K562 (cell line): Measurements from ENCODE around the gene CDC5L. TPM values are rescaled to one million over a fixed set of nuclear protein-coding genes. Genes with fewer than 3 reads are reported as not detected.

Experiments used
- microRNA-seq: library from miRNA; unstranded; fragments of <30 nt; microRNA quantifications from one replicate; pipeline ENCODE4, GENCODE V29; 2018; ENCODE audit warnings: borderline microRNAs expressed
- polyA plus RNA-seq, 8 experiments: library from polyadenylated mRNA; depleted of rRNA in 4 of 8; stranded (reverse) in 5 of 8; unstranded in 3 of 8; fragments of >200 nt; fragmentation: Nextera tagmentation in 2 of 8; fragmentation: Illumina TruSeq in 1 of 8; extraction: Ambion mirVana in 2 of 8; extraction: Trizol in 1 of 8; gene quantifications; 2 replicates each; pipeline versions ENCODE4 v1.2.1 to v1.2.3, GENCODE V29; 2011 to 2014; ENCODE audit warnings: inconsistent platforms in 1 of 8, missing spikeins in 1 of 8
- small RNA-seq: library from RNA; depleted of rRNA; stranded (forward); fragments of <200 nt; gene quantifications from one replicate; pipeline ENCODE3, GENCODE V24; 2014
- total RNA-seq, 7 experiments: library from RNA; depleted of rRNA in 6 of 7; stranded (reverse); fragments of >200 nt in 6 of 7; fragmentation: Illumina TruSeq in 2 of 7; extraction: Trizol in 2 of 7; gene quantifications; 2 replicates each; pipeline versions ENCODE4 v1.2.1 to v1.2.3, GENCODE V29; 2011 to 2021; ENCODE audit warnings: low replicate concordance in 1 of 7

The CDC5L gene
- total and polyA plus RNA-seq, 9 of the 15 experiments (the other 6 are each of a cell fraction or from before 2014, with no cell fraction given), result 22.3 to 44.2 (median 30.8) TPM

Small RNAs within 50 kb of the gene (microRNA-seq; reads per million reads assigned to microRNA genes)
- gene MIR4642, result not detected

Small RNAs within 50 kb of the gene (small RNA-seq; reads per million reads assigned to genes)
- not detected for gene MIR4642

Other genes with a start within 250 kb of the CDC5L start
Only the 7 nearest of the 9 such genes appear.
- gene SLC29A1, start 164.1 kb upstream of the CDC5L start, total RNA-seq (2014; rRNA removed), result 57.7 and 89.5 TPM in 2 replicates
- 32.8 and 35.3 TPM in 2 replicates for gene SLC29A1, start 164.1 kb upstream of the CDC5L start, total RNA-seq (2014; rRNA removed; fragmentation: Illumina TruSeq; extraction: Trizol)
- gene SLC29A1, start 164.1 kb upstream of the CDC5L start, total RNA-seq (2015; rRNA removed; fragmentation: Illumina TruSeq; extraction: Trizol), result 43.2 and 44.3 TPM in 2 replicates
- gene SLC29A1, start 164.1 kb upstream of the CDC5L start, total RNA-seq (2021), result 103 and 107 TPM in 2 replicates
- gene SLC29A1, start 164.1 kb upstream of the CDC5L start, polyA plus RNA-seq (2011; rRNA removed), result 148 and 204 TPM in 2 replicates
- gene SLC29A1, start 164.1 kb upstream of the CDC5L start, polyA plus RNA-seq (2014; fragmentation: Illumina TruSeq; extraction: Trizol), result 136 and 170 TPM in 2 replicates
- gene SLC29A1, start 164.1 kb upstream of the CDC5L start, polyA plus RNA-seq (2014; fragmentation: Nextera tagmentation; extraction: Ambion mirVana), result 10 to 100 TPM; 18.9 to 42.0 TPM
- gene SLC29A1, start 164.1 kb upstream of the CDC5L start, polyA plus RNA-seq (2014; rRNA removed), result 140 and 147 TPM in 2 replicates
- 2,052 and 2,390 TPM in 2 replicates for gene HSP90AB1, start 140.6 kb upstream of the CDC5L start, total RNA-seq (2014; rRNA removed)
- 2,633 and 2,824 TPM in 2 replicates for gene HSP90AB1, start 140.6 kb upstream of the CDC5L start, total RNA-seq (2014; rRNA removed; fragmentation: Illumina TruSeq; extraction: Trizol)
- 2,220 and 2,262 TPM in 2 replicates for gene HSP90AB1, start 140.6 kb upstream of the CDC5L start, total RNA-seq (2015; rRNA removed; fragmentation: Illumina TruSeq; extraction: Trizol)
- 2,162 and 2,174 TPM in 2 replicates for gene HSP90AB1, start 140.6 kb upstream of the CDC5L start, total RNA-seq (2021)
- 2,356 and 2,496 TPM in 2 replicates for gene HSP90AB1, start 140.6 kb upstream of the CDC5L start, polyA plus RNA-seq (2011; rRNA removed)
- 3,149 and 3,358 TPM in 2 replicates for gene HSP90AB1, start 140.6 kb upstream of the CDC5L start, polyA plus RNA-seq (2014; fragmentation: Illumina TruSeq; extraction: Trizol)
- 1,000 to 10,000 TPM; 1,975 to 2,865 TPM for gene HSP90AB1, start 140.6 kb upstream of the CDC5L start, polyA plus RNA-seq (2014; fragmentation: Nextera tagmentation; extraction: Ambion mirVana)
- gene HSP90AB1, start 140.6 kb upstream of the CDC5L start, polyA plus RNA-seq (2014; rRNA removed), result 1,691 and 1,780 TPM in 2 replicates
- 43.6 and 59.3 TPM in 2 replicates for gene SLC35B2, start 130.2 kb upstream of the CDC5L start, total RNA-seq (2014; rRNA removed)
- 31.1 and 38.8 TPM in 2 replicates for gene SLC35B2, start 130.2 kb upstream of the CDC5L start, total RNA-seq (2014; rRNA removed; fragmentation: Illumina TruSeq; extraction: Trizol)
- gene SLC35B2, start 130.2 kb upstream of the CDC5L start, total RNA-seq (2015; rRNA removed; fragmentation: Illumina TruSeq; extraction: Trizol), result 46.0 and 47.1 TPM in 2 replicates
- gene SLC35B2, start 130.2 kb upstream of the CDC5L start, total RNA-seq (2021), result 53.1 and 54.3 TPM in 2 replicates
- 50.8 and 53.9 TPM in 2 replicates for gene SLC35B2, start 130.2 kb upstream of the CDC5L start, polyA plus RNA-seq (2011; rRNA removed)
- 57.6 and 58.9 TPM in 2 replicates for gene SLC35B2, start 130.2 kb upstream of the CDC5L start, polyA plus RNA-seq (2014; fragmentation: Illumina TruSeq; extraction: Trizol)
- gene SLC35B2, start 130.2 kb upstream of the CDC5L start, polyA plus RNA-seq (2014; fragmentation: Nextera tagmentation; extraction: Ambion mirVana), result 10 to 100 TPM; 14.5 to 19.2 TPM
- gene SLC35B2, start 130.2 kb upstream of the CDC5L start, polyA plus RNA-seq (2014; rRNA removed), result 59.1 and 61.8 TPM in 2 replicates
- 15.7 TPM in 2 replicates for gene NFKBIE, start 122.2 kb upstream of the CDC5L start, total RNA-seq (2014; rRNA removed)
- gene NFKBIE, start 122.2 kb upstream of the CDC5L start, total RNA-seq (2014; rRNA removed; fragmentation: Illumina TruSeq; extraction: Trizol), result 11.6 and 11.7 TPM in 2 replicates
- 14.2 and 14.6 TPM in 2 replicates for gene NFKBIE, start 122.2 kb upstream of the CDC5L start, total RNA-seq (2015; rRNA removed; fragmentation: Illumina TruSeq; extraction: Trizol)
- 14.0 and 16.4 TPM in 2 replicates for gene NFKBIE, start 122.2 kb upstream of the CDC5L start, total RNA-seq (2021)
- 11.9 and 12.3 TPM in 2 replicates for gene NFKBIE, start 122.2 kb upstream of the CDC5L start, polyA plus RNA-seq (2011; rRNA removed)
- 10.0 and 12.3 TPM in 2 replicates for gene NFKBIE, start 122.2 kb upstream of the CDC5L start, polyA plus RNA-seq (2014; fragmentation: Illumina TruSeq; extraction: Trizol)
- 1 to 10 TPM; 2.1 to 2.9 TPM for gene NFKBIE, start 122.2 kb upstream of the CDC5L start, polyA plus RNA-seq (2014; fragmentation: Nextera tagmentation; extraction: Ambion mirVana)
- gene NFKBIE, start 122.2 kb upstream of the CDC5L start, polyA plus RNA-seq (2014; rRNA removed), result 10.2 and 11.6 TPM in 2 replicates
- gene TMEM151B, start 117.3 kb upstream of the CDC5L start, total RNA-seq (2014; rRNA removed), result not detected in 2 replicates
- gene TMEM151B, start 117.3 kb upstream of the CDC5L start, total RNA-seq (2014; rRNA removed; fragmentation: Illumina TruSeq; extraction: Trizol), result not detected in 2 replicates
- gene TMEM151B, start 117.3 kb upstream of the CDC5L start, total RNA-seq (2015; rRNA removed; fragmentation: Illumina TruSeq; extraction: Trizol), result not detected in 2 replicates
- gene TMEM151B, start 117.3 kb upstream of the CDC5L start, total RNA-seq (2021), result not detected in 2 replicates
- not detected in 2 replicates for gene TMEM151B, start 117.3 kb upstream of the CDC5L start, polyA plus RNA-seq (2011; rRNA removed)
- not detected in 2 replicates for gene TMEM151B, start 117.3 kb upstream of the CDC5L start, polyA plus RNA-seq (2014; fragmentation: Illumina TruSeq; extraction: Trizol)
- not detected for gene TMEM151B, start 117.3 kb upstream of the CDC5L start, polyA plus RNA-seq (2014; fragmentation: Nextera tagmentation; extraction: Ambion mirVana)
- not detected in 2 replicates for gene TMEM151B, start 117.3 kb upstream of the CDC5L start, polyA plus RNA-seq (2014; rRNA removed)
- 30.5 and 34.6 TPM in 2 replicates for gene AARS2, start 74.4 kb upstream of the CDC5L start, total RNA-seq (2014; rRNA removed)
- gene AARS2, start 74.4 kb upstream of the CDC5L start, total RNA-seq (2014; rRNA removed; fragmentation: Illumina TruSeq; extraction: Trizol), result 9.3 and 12.9 TPM in 2 replicates
- gene AARS2, start 74.4 kb upstream of the CDC5L start, total RNA-seq (2015; rRNA removed; fragmentation: Illumina TruSeq; extraction: Trizol), result 23.6 and 24.6 TPM in 2 replicates
- 31.8 and 34.0 TPM in 2 replicates for gene AARS2, start 74.4 kb upstream of the CDC5L start, total RNA-seq (2021)
- gene AARS2, start 74.4 kb upstream of the CDC5L start, polyA plus RNA-seq (2011; rRNA removed), result 11.4 and 11.6 TPM in 2 replicates
- 18.3 and 23.7 TPM in 2 replicates for gene AARS2, start 74.4 kb upstream of the CDC5L start, polyA plus RNA-seq (2014; fragmentation: Illumina TruSeq; extraction: Trizol)
- 1 to 10 TPM in 1 of 2 experiments, under 1 TPM in 1; 0.97 to 1.0 TPM for gene AARS2, start 74.4 kb upstream of the CDC5L start, polyA plus RNA-seq (2014; fragmentation: Nextera tagmentation; extraction: Ambion mirVana)
- 21.9 and 24.4 TPM in 2 replicates for gene AARS2, start 74.4 kb upstream of the CDC5L start, polyA plus RNA-seq (2014; rRNA removed)
- not detected in 2 replicates for gene SPATS1, start 45.1 kb upstream of the CDC5L start, total RNA-seq (2014; rRNA removed)
- not detected in 2 replicates for gene SPATS1, start 45.1 kb upstream of the CDC5L start, total RNA-seq (2014; rRNA removed; fragmentation: Illumina TruSeq; extraction: Trizol)
- not detected in 2 replicates for gene SPATS1, start 45.1 kb upstream of the CDC5L start, total RNA-seq (2015; rRNA removed; fragmentation: Illumina TruSeq; extraction: Trizol)
- not detected in 2 replicates for gene SPATS1, start 45.1 kb upstream of the CDC5L start, total RNA-seq (2021)
- gene SPATS1, start 45.1 kb upstream of the CDC5L start, polyA plus RNA-seq (2011; rRNA removed), result not detected in 2 replicates
- gene SPATS1, start 45.1 kb upstream of the CDC5L start, polyA plus RNA-seq (2014; fragmentation: Illumina TruSeq; extraction: Trizol), result not detected in 2 replicates
- gene SPATS1, start 45.1 kb upstream of the CDC5L start, polyA plus RNA-seq (2014; fragmentation: Nextera tagmentation; extraction: Ambion mirVana), result not detected
- gene SPATS1, start 45.1 kb upstream of the CDC5L start, polyA plus RNA-seq (2014; rRNA removed), result not detected in 2 replicates